HG03520 (cell line): ENCODE results near the gene KCNJ2.

Source experiments
- ATAC-seq: cut with Tn5 transposase; IDR thresholded peaks from one replicate; pipeline ENCODE4 v1.9.1; 2021; ENCODE audit warnings: mild to moderate bottlenecking, moderate library complexity; ENCODE audit not compliant: unreplicated experiment

KCNJ2 gene

DNA sequence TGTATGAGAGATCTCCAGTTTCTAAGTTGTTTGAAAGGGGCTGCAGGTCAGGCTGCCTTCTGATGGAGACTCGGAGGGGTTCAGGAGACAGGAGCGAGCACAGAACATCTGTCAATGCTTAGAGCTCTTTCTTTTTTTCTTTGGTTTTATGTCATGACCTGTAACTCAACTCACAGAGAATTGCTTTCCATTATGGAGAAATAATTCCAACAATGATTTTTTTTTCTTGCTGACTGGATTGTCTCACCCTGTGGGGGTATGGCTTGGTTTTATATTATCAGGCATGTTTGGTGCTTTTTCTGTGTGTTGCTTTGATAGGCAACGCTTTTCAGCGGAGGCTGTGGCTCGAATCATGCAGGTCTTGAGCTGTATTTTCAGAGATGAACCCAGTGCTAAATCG is 10.7 kb upstream of the KCNJ2 start:
- no peak for ATAC-seq

- ATAC-seq, result no peak
Observed at GRCh38 chr17:70159980-70160379, 9.4 kb upstream of the KCNJ2 start.

DNA sequence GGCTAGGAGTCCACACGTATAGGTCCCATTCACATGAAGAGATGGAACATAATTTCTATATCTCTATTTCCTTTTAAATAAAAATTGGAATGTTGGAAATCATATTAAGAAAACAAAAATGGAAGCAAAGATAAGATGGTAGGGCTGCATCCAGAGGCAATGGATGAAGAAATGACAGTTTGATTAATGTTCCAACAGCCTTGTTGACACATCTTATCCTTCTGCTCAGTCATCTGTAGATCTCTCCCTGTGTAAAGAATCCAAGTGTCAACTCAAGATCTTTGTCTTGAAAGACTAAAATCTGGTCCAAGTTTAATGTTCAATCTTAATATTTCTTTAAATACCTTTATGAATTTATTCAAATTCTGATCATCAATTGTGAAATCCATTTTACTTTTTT is 7.8 kb upstream of the KCNJ2 start:
- ATAC-seq, result no peak

DNA sequence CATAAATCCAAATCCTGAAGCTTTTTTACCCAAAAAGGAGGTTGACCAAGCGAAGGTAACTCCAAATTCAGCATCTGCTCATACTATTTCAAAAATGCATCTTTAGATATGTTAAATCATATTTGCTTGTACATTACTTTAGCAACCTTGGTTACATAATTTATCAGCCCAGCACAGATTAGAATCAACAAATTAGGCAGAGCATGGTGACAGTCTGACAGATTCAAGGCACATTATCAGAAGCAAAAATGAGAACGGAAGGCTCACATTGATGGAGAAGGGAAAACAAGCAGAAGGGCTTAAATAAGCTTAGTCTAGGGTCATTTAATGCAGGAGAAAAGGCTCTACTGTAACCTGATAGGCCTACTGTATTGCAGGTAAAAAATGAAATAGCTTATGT is 3.9 kb upstream of the KCNJ2 start:
- no peak for ATAC-seq

DNA sequence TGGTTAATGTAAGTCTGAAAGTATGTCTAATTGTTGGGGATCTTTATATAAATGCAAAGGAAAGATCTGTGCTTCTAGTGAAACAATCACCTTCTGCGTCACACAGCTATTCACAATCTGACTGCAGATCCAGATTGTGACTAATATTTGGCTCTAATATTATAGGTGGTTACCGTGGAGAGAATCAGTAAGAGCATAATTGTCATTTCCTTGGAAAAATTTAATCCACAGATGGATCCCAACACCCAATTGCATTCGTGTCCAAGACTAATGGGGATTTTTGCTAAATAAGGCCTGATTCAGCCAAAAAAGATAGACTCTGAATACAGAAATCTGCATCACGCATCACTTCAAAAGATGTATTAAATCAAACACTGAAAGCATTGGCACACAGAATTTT is 2.7 kb upstream of the KCNJ2 start:
- ATAC-seq, result no peak

- ATAC-seq, result no peak
Observed at GRCh38 chr17:70168044-70168976, 1.0 kb upstream of the KCNJ2 start.

DNA sequence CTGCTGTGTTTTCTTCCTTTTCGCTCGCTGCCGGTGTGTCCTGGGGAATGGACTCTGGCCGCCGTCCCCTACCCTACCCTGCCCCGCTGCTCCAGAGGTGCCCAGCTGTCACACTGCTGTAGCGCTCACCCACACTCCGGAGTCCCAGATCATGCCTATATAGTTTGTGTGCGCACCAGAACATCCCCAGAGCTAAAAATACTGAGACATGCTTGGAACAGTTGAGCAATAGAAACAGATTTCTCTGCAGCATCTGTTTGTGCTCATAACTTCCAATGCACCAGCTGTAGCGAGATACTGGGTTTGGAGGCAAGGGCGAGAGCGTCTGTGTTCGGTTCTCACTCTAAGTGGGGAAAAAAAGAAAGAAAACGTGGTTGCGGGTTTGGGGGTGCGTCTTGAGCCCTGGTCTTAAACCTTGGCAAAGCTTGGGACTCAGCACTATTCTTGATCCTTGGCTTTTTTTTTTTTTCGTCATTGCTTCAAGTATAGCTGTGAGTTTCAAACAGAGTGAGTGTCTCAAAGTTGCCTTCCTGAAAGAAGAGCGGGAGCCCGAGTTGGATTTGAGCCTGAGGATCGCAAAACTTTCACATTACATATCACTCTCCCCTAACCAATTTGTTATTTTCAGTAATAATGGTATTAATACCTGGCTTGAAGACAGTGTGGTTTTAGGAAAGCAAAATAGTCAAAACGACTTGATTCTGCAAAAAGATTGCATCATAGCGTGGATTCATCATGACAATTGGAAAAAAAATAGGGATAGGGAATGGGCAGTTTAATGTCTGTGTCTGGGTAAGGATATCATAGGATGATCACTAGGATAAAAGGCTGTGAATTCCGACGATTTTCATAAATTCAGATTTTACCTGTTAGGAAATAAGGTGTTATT is 621 bp downstream of the KCNJ2 start:
- no peak for ATAC-seq

- ATAC-seq, result no peak
Observed at GRCh38 chr17:70171159-70171558, 1.8 kb downstream of the KCNJ2 start.

DNA sequence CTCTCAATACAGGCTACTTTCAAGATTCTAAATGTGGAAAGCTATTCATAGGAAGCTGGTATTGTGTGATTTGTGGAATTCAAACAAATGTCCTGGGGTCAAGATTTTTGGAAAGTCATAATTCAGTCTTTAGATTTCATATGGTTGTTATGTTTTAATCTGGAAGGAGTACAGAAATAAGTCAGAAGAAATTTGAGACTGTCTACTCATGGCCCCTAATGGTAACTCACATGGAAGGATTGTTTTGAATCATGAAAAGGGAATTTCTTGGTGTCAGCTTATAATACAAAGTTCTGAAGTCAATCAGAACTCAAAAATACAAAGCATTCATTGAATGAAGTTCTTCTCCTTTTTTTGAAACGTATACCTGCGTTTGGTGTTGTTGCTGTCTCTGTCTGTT is 3.1 kb downstream of the KCNJ2 start:
- ATAC-seq, result no peak

DNA sequence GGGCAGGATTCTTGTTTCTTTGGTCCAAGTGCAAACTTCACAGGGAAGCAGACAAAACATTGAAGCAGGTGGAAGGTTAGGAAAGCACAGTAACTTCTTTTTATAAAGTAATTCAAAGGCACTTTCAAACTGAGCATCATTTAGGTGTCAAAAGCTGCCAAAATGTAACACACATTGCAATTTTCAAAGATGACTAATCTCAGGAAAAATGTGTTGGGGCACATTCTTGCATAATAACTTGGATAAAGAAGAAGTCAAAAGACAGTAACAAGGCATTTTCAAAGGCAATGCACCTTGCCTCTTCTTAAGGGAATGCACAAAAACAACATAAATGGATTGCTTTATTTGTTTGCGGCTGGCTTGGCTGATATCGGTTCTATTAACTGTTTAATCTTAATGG is 3.6 kb downstream of the KCNJ2 start:
- ATAC-seq, result no peak

GRCh38 chr17:70173681-70174080 is 4.3 kb downstream of the KCNJ2 start:
- ATAC-seq, result no peak

DNA sequence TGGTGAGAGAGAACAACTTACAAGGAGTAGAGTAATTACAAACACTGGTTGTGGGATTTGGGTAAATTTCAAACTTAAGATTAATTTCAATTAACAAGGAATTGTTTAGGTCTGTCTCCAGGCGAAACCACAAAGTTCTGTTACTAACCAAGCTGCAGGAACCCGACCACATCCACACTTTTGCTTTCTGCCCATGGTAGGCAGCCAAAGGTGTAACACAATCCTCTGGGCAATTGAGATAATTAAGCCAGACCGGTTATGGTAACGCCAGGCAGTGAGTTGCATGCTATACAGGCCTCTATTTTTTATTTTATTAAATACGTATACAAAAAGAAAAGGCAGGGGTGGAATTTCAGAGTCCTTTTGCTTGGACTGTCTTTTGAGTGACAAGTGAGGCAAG is 12.0 kb downstream of the KCNJ2 start:
- ATAC-seq, result no peak

- ATAC-seq, result no peak
Observed at GRCh38 chr17:70181866-70182265, 12.5 kb downstream of the KCNJ2 start.

GRCh38 chr17:70183508-70183907 is 14.2 kb downstream of the KCNJ2 start:
- no peak for ATAC-seq

- no peak for ATAC-seq
Observed at GRCh38 chr17:70184207-70184606, 14.9 kb downstream of the KCNJ2 start.

GRCh38 chr17:70184770-70185169 is 15.4 kb downstream of the KCNJ2 start:
- ATAC-seq, result no peak

DNA sequence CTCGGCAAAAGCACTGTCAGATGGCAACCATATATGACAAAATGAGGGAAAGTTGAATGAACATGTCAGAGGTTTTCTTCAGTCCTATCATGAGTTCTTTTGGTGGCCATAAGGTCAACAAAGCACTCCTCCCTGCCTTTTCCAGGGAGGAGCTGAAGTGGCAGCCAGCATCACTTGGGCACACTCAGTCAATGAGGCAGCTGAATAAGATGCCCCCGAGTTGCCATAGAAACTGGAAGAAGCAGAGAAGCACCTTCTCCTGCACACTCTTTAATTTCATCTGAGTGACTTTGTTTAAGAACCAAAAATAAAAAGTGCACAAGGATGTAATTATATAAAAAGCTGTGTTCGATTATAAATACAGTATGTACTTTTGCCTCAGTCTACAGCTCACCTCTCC is 16.0 kb downstream of the KCNJ2 start:
- no peak for ATAC-seq

GRCh38 chr17:70187383-70187782 is 18.1 kb downstream of the KCNJ2 start:
- no peak for ATAC-seq

- no peak for ATAC-seq
Observed at GRCh38 chr17:70190959-70191805, 21.9 kb downstream of the KCNJ2 start.

DNA sequence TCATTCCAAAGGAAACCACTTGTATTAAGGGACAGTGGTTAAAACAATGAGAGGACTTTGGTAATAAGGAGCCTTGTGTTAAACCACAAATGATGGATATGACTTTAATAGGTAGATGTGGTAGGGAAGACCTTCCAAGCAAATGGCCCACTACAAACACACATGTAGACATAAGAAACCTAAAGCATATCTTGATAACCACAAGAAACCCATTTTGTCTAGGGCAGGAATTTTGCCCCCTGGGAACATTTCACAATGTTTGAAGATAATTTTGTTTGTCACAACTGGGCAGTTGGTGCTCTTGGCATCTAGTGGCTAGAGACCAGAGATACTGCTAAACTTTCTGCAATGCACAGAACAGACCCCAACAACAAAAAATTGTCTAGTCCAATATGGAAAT is 25.8 kb downstream of the KCNJ2 start:
- ATAC-seq, result no peak

DNA sequence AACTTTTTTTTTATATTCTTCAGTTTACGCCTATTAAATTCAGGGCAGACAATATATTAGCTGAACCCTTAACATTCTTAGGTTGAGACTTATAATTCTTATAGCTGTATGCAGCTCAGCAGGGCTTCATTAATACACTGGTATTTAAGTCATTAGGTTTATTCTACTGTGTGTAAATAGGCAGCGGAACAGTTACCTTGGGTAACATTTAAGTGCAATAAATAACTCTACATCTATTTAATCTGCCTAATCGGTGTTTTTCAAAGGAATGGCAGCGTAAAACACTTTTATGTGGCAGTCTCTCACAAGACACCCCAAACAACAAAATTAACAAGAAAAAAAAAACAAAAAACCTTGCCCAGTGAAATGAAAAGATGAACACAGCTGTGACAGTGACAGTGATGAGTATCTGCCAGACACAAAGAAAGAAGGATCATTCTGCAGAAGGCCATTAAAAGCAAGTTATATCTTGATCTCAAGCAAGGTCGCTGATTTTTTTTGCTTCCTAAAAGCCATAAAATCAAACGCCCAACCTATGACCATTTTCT is 32.6 kb downstream of the KCNJ2 start:
- no peak for ATAC-seq
